ACC112 (cell line): Measurements from ENCODE around the gene CMTM7.
A peak's percentile ranks its signal among the peaks of the same experiment; 100 is the strongest.

Experiments used
- H2AFZ ChIP-seq: fragments of 200-600 bp; sonication (generic); one replicate; pipeline ENCODE4 v1.6.0; 2017; ENCODE audit warnings: antibody characterized with exemption, low read length; ENCODE audit not compliant: unreplicated experiment
- H3K27ac ChIP-seq: fragments of 200-600 bp; sonication (generic); 2 replicates; pipeline ENCODE4 v1.5.1; 2014; ENCODE audit warnings: low read depth, mild to moderate bottlenecking, antibody characterized with exemption, low read length, moderate library complexity
- H3K27me3 ChIP-seq: fragments of 200-600 bp; sonication (generic); 2 replicates; pipeline ENCODE4 v1.6.1; 2014; ENCODE audit warnings: mild to moderate bottlenecking, antibody characterized with exemption, low read length, moderate library complexity, mixed read lengths; ENCODE audit not compliant: insufficient read depth
- H3K36me3 ChIP-seq: fragments of 200-600 bp; sonication (generic); 2 replicates; pipeline ENCODE4 v1.6.1; 2016; ENCODE audit warnings: mild to moderate bottlenecking, antibody characterized with exemption, low read length, moderate library complexity, mixed read lengths; ENCODE audit not compliant: insufficient read depth
- H3K4me1 ChIP-seq: fragments of 200-600 bp; sonication (generic); one replicate; pipeline ENCODE4 v1.6.1; 2016; ENCODE audit warnings: low read length, mixed read lengths; ENCODE audit not compliant: insufficient read depth, unreplicated experiment, control insufficient read depth
- H3K4me3 ChIP-seq: fragments of 200-600 bp; sonication (generic); 2 replicates; pipeline ENCODE4 v1.5.1; 2014; ENCODE audit warnings: mild to moderate bottlenecking, low read depth, low read length
- H3K79me2 ChIP-seq: fragments of 200-600 bp; sonication (generic); one replicate; pipeline ENCODE4 v1.6.0; 2016; ENCODE audit warnings: low read length; ENCODE audit not compliant: control insufficient read depth, unreplicated experiment, insufficient read depth

Gene CMTM7

DNA sequence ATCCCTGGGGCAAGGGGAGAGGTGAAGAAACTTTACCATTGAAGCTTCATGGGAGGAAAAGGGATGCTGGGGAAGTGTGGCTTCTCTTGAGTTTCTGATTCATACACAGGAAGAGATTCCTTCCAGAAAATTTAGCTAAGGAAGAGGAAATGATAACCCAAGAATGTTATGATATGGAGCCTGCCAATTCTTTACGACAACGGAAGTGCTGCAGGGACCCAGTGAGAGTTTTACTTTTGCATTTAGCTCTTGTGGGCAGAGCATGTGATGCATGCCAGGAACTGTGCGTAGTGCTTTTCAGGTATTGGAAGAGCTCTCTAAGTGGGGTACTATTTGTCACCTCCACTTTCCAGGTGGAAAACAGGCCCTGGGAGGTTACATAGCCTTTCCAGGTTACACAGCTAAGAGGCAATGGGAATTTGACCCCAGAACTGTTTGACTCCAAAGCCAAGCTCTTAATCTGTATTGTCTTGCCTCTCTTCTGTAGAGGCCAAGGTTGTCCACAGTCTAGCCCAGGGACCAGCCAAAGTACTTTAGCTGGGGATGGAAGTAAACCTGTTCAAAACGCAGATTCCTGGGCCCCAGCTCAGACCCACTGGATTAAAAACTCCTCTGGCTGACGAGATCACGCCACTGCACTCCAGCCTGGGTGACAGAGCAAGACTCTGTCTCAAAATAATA is 23.0 kb downstream of the CMTM7 start:
- 0 out of 2 replicates have a peak overlapping the region, but pooled peaks have one; percentile 13 for H3K4me3 ChIP-seq
- no peaks in the 10 kb centered on the region for H3K27me3 ChIP-seq
- H3K4me1 ChIP-seq, result peaks cover 17% of the 10 kb centered on the region
- peak overlapping the region; percentile 0 for H2AFZ ChIP-seq
- peaks cover 42% of the 10 kb centered on the region for H3K79me2 ChIP-seq
- H3K27ac ChIP-seq, result peak overlapping the region; percentile 56
- no peaks in the 10 kb centered on the region for H3K36me3 ChIP-seq

DNA sequence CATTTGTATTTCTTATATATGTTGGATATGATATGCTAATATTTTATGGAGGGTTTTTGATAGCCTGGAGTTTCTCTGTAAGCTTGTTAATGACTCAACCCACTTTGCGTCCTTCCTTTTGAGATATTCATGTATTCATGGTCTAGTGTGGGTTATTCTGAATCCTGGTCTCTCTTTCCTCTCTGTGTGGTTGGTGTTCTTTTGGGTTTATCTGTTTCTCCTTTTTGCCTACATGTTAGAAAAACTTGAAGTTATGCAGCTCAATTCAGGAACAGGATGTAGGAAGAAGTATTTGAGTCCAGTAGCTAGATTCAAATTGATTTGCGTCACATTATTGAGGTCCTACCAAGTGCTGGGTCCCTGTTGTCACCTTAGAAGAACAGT is 28.1 kb downstream of the CMTM7 start:
- Histone ChIP-seq H3K79me2 (peaks cover 51% of the 10 kb centered on the region), H3K36me3 (no peaks in the 10 kb centered on the region), H3K27ac (peak overlapping the region; percentile 21; the same call in 1 of the 2 replicates), H3K4me1 (peaks cover 39% of the 10 kb centered on the region), H2AFZ (no peak overlapping the region), H3K27me3 (no peaks in the 10 kb centered on the region), H3K4me3 (no peak overlapping the region)

DNA sequence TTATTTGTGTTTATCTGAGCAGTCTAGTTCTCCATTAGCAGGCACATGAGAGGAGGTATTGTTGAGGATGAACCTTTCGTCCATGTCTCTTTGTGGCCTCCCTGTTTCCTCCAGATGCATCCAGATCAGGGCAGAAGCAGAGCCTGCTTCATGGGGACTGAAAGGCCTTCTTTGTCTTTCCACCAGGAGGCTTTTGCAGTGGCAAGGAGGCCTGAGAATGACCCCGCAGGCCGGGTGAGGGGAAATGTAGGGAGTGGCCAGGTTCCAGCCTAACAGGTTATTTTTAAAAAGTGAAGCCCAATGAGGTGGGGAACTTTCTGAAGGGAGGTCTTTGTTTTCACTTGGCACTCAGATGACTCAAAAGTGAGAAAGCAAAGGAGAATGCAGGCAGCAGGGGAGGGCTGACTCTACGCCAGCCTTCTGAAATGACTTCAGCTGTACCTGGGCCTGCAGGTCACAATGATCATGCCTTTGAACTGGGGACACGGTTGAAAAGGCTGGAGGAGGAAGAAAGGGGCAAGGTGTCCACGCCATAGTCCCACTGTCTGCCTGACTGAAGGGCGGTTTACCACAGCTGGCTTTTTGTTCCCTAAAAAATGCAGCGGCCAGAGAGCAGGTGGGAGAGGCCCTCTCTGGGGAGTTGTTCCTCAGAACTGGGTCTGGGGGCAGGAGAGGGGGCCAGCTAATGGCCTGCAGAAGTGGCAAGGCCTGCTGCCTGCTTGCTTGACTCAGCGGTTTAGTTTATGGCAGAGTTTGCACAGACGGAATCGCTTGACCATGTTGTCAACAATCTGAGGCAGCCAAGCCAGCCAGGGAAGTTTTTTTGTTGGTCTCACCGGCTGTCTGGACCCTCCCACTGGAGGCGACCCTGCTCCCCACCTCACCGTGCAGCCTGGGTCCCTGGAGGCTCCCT is 28.7 kb downstream of the CMTM7 start:
- Histone ChIP-seq H2AFZ (no peak overlapping the region), H3K4me1 (peaks cover 37% of the 10 kb centered on the region), H3K27ac (peak overlapping the region; percentile 21; the same call in 1 of the 2 replicates), H3K4me3 (no peak overlapping the region), H3K27me3 (no peaks in the 10 kb centered on the region), H3K79me2 (peaks cover 48% of the 10 kb centered on the region), H3K36me3 (no peaks in the 10 kb centered on the region)

DNA sequence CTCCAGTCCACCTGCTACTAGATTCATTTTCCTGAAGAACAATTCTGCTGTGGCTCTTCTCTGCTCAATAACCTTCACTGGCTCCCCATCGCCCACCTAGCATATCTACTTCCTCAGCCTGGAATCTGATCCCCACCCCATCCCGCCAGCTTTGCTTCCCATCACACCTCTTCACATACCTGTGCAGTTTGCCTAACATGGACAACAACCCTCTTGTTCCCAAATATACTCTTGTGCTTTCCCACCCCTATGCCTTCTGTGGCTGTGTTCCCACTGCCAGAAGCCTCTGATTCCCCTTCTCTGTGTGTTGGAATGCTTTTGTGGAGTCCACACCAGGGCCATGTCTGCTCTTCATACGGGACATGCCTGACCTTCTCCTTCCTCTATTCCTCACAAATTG is 29.5 kb downstream of the CMTM7 start:
- no peaks in the 10 kb centered on the region for H3K36me3 ChIP-seq
- H3K27ac ChIP-seq, result peak overlapping the region; percentile 68
- H3K27me3 ChIP-seq, result no peaks in the 10 kb centered on the region
- peaks cover 41% of the 10 kb centered on the region for H3K79me2 ChIP-seq
- peak overlapping the region; percentile 2; the same call in 1 of the 2 replicates for H3K4me3 ChIP-seq
- peaks cover 37% of the 10 kb centered on the region for H3K4me1 ChIP-seq
- H2AFZ ChIP-seq, result no peak overlapping the region

DNA sequence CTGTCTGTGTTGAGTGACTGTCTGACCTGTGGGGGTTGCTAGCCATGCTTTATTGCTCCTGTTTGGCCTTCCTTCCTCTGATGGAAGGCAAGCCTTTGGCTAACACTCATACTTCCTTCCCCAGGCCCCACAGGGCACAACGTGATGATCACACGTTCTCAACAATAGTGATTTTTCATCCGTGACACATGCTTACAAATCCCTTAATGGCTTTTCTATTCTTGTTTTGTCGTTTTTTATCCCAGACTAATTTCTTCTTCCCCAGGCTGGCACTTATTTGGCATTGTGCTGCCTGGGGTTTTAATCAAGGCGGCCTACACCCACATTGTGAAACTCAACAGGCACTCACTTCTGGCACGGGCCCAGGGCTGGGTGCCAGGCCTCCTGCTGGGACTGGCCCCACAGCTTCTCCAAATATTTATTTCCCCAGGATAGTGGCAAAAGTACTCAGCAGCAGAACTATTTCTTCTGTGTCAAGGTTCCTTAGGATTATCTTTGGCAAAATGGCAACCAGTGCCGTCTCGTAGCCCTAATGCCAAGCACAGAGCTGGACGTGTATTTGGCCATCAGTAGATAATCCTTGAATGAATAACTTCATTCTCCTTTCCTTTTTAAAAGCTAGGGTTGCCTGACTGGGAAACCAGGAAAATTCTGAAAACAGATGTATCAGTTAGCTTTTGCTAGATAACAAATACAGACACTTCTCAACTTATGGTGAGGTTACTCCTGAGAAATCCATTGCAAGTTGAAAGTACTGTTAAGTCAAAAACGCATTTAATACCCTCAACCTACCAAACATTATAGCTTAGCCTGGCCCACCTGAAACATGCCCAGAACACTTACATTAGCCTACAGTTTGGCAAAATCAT is 30.6 kb downstream of the CMTM7 start:
- Histone ChIP-seq H3K27me3 (no peaks in the 10 kb centered on the region), H3K79me2 (peaks cover 34% of the 10 kb centered on the region), H2AFZ (peak overlapping the region; percentile 41), H3K36me3 (no peaks in the 10 kb centered on the region), H3K4me1 (peaks cover 37% of the 10 kb centered on the region), H3K27ac (peak overlapping the region; percentile 68), H3K4me3 (peak overlapping the region; percentile 19)

DNA sequence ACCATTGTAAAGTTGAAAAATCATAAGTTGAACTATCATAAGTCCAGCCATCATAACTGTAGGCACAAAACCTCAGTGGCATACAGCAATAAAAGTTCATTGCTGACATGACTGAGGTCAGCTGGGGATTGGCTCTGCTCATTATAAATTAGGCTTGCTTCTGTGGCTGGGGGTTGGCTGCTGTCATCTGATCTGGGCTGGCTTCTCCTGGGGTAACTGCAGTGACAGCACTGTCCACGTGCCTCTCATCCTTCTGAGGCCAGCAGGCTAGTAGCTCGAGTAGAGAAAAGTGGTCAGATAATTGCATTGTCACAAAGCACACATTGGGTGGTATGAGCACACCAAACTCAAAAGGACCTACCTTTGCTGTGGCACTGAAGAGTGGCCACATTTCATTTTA is 31.3 kb downstream of the CMTM7 start:
- Histone ChIP-seq H3K79me2 (peaks cover 29% of the 10 kb centered on the region), H3K4me1 (peaks cover 37% of the 10 kb centered on the region)

DNA sequence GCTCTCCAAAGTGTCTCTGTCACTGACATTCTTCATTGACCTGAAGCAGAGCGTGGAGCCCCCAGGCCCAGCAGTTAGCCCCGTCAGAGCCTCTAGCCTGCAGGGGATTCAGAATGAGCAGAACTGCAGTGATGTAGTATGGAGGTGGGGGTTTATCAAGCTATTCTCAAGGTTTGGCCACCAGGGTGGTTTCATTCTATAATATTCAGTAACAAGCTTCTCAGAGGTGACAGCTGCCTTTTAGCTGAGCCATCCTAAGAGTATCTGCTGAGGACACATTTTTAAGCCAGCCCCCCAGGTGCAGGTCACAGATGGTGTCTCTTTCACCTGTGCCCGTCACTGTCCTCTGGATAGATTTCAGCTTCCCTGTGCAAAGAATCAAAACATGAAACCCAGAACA is 31.9 kb downstream of the CMTM7 start:
- Histone ChIP-seq H3K79me2 (peaks cover 29% of the 10 kb centered on the region), H3K27ac (no peak overlapping the region), H3K4me1 (peaks cover 39% of the 10 kb centered on the region), H2AFZ (no peak overlapping the region), H3K4me3 (no peak overlapping the region), H3K36me3 (no peaks in the 10 kb centered on the region), H3K27me3 (no peaks in the 10 kb centered on the region)

More for the DNA sequence above, 31.3 kb downstream of the CMTM7 start:
- 0 out of 2 replicates have a peak overlapping the region, but pooled peaks have one; percentile 68 for H3K27ac ChIP-seq
- H3K27me3 ChIP-seq, result no peaks in the 10 kb centered on the region
- H3K36me3 ChIP-seq, result no peaks in the 10 kb centered on the region
- no peak overlapping the region for H3K4me3 ChIP-seq
- H2AFZ ChIP-seq, result no peak overlapping the region

DNA sequence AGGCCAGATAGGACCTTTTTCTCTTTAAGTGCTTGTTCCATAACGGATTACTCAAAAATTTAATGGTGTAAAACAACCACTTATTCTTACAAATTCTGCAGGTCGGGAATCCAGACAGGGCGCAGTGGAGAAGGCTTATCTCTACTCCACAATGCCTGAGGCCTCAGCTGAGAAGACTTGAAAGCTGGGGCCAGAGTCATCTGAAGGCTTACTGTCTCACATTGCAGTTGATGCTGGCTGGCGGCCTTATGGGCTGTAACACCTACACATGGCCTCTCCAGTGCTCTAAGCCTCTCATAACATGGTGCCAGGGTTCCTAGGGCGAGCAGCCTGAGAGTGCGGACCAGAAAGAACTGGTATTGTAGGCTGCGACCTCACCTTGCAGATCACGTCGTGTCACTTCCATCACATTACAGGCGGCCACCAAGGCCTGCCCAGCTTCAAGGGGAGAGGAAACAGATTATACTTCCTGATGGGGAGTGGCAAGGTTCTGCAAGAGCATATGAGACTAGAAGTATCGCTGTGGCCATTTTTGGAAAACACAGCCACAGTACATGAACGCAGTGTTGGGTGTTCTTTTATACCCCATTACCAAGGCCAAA is 32.4 kb downstream of the CMTM7 start:
- Histone ChIP-seq H3K36me3 (no peaks in the 10 kb centered on the region), H3K27ac (no peak overlapping the region), H2AFZ (no peak overlapping the region), H3K4me3 (no peak overlapping the region), H3K79me2 (peaks cover 25% of the 10 kb centered on the region), H3K27me3 (no peaks in the 10 kb centered on the region), H3K4me1 (peaks cover 39% of the 10 kb centered on the region)

DNA sequence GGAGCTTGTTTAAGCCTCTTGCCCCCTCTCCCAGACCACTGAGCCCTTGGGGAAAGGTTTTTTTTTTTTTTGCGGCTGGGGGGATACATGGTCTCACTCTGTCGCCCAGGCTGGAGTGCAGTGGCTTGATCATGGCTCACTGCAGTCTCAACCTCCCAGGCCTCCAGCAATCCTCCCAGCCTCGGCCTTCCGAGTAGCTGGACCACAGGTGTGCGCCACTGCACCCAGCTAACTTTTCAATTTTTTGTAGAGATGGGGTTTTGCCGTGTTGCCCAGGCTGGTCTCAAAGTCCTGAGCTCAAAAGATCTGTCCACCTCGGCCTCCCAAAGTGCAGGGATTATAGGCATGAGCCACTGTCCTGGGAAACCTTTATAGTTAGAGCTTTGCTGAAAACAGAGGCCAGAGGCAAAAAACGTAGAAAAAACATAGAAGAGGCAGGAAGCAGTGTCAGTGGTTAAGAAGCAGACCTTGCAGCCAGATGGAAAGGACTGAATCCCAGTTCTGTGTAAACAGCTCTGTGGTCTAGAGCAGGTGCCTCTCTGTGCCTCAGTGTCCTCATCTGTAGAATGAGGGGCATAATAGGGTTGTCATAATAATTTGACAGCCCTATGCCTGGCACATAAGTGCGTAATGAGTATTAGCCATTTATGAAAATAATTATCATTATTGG is 33.1 kb downstream of the CMTM7 start:
- Histone ChIP-seq H3K27ac (no peak overlapping the region), H3K27me3 (no peaks in the 10 kb centered on the region), H3K4me1 (peaks cover 35% of the 10 kb centered on the region), H3K36me3 (no peaks in the 10 kb centered on the region), H3K4me3 (no peak overlapping the region), H2AFZ (no peak overlapping the region), H3K79me2 (peaks cover 18% of the 10 kb centered on the region)
